CD4-positive, alpha-beta T cell treated with Interleukin-6 at 100 ng/mL for 8 hours (primary cell): Measurements from ENCODE around the gene CXCL8.
"Not testable (repeated sequence)": the region's sequence is repeated elsewhere in the genome, so short reads cannot be mapped to it uniquely, and the experiment has no call there.

Experiments used
- DNase-seq: peaks from one replicate; pipeline ENCODE4 v3.0.0-alpha.2; 2020; ENCODE audit warnings: mixed read lengths, low spot score

Gene CXCL8

DNA sequence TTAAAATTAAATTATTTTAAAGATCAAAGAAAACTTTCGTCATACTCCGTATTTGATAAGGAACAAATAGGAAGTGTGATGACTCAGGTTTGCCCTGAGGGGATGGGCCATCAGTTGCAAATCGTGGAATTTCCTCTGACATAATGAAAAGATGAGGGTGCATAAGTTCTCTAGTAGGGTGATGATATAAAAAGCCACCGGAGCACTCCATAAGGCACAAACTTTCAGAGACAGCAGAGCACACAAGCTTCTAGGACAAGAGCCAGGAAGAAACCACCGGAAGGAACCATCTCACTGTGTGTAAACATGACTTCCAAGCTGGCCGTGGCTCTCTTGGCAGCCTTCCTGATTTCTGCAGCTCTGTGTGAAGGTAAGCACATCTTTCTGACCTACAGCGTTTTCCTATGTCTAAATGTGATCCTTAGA, at the start of gene CXCL8:
Gene CXCL8 (plus strand): TSS at position 217 of the 426 bp plus-strand sequence. CDS start 90 bp downstream, at position 307.
- no peak for DNase-seq

DNA sequence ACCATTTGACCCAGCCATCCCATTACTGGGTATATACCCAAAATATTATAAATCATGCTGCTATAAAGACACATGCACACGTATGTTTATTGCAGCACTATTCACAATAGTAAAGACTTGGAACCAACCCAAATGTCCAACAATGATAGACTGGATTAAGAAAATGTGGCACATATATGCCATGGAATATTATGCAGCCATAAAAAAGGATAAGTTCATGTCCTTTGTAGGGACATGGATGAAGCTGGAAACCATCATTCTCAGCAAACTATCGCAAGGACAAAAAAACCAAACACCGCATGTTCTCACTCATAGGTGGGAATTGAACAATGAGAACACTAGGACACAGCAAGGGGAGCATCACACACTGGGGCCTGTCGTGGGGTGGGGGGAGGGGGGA, 49.2 kb upstream of the CXCL8 start:
- DNase-seq: not testable (repeated sequence)

DNA sequence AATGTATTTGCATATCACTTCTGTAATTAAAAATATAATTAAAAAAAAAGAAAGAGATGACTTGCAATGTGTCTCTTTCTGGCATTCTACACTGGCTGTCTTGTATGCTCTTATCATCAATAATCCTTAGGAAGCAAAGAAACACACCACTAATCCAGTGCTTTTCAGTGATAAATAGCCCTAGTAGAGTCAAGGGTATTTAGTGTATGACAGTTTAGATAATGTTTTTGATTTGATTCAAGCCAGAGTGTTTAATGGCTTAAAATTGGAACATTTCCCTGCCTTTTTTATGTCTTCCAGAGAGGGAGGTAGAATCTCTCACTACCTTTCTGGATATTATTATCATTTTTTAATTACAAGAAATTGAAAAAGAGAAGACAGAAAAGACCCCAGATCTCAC, 48.6 kb upstream of the CXCL8 start:
- no peak for DNase-seq

DNA sequence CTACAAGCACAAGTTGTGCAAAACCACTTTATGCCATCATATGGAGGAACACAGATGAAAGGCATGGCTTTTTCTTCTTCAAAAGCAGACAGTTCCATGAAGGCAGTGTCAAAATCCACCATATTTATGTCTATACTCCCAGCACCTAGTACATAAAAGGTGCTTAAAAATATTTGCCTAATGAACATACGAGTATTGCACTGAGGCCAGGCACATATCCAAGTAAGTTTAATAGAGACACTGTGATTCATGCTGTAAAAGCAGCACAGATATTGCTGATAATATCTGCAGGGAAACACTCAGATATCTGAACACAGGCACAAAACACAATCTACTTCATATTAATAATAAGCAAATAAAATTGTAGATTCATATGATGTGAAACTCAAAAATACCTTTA, 48.1 kb upstream of the CXCL8 start:
- DNase-seq: no peak

DNA sequence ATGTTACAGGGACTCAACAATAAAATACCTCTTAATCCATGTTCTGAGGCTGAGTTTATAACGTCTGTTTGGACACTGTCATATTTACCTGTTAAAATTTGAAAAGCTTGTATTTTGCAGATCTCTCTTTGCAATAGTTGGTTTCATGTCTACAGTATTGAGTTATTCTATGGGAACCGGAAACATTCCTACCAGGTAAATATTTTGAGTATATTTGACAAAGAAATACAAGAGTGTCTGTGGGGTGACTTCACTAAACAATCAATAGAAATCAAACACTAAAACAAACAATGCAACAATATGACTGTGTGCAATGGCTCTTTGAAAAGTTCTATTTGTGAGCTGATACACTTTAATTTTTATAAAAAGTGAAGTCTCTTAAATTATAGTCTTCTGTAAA, 47.7 kb upstream of the CXCL8 start:
- DNase-seq: no peak

DNA sequence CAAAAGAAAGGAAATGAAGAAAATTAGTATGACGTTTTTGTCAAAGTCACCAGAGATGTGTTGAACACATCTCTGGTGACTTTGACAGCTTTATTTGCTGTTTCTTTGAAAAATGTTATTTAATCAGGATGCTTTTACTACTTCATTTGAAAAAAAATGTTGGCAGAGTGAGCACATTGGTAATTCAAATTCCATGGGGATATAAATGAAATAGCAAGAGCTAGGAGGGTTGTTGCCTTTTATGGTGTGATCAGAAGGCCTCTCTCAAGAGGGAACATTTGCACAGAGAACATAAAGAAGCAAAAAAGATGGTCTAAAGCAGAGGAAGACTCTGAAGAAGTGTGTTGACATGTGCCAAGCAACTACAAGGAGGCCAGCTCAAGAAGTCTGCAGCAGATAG, 46.6 kb upstream of the CXCL8 start:
- no peak for DNase-seq

DNA sequence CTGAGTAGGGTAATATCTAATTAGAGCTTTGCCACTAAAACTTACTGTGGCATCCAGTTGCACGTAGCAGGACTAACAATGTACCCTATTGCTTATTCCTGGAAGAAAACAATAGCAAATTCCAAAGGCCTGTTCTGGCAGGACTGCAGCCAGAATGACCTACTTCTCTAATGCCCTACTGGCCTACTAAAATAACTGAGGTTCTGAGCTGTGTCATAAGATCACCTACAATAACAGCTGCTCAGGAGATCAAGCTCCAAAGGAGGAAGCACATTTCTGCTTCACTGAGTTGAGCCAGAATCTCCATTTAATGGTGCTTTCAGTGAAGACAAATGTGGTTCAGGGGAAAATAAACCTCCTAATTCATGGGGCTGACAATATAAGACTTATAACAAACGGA, 42.2 kb upstream of the CXCL8 start:
- DNase-seq: no peak

DNA sequence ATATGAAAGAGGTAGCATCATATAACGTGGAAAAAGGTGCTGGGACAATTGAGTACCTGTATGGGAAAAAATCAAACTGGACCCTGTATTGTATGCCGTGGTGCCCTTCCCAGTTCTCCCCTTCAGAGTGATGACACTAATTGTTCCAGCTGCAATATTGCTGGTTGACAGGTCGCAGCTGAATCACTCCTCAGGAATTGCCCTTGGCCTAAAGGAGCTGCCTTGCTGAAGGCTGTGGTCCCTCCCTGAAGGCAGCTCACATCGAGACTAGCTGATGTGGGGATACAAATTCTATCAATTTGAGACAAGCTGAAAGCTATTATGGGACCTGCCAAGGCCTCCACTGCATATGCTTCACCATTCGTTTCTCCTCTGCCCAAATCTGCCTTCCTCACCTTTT, 39.3 kb upstream of the CXCL8 start:
- DNase-seq: no peak

DNA sequence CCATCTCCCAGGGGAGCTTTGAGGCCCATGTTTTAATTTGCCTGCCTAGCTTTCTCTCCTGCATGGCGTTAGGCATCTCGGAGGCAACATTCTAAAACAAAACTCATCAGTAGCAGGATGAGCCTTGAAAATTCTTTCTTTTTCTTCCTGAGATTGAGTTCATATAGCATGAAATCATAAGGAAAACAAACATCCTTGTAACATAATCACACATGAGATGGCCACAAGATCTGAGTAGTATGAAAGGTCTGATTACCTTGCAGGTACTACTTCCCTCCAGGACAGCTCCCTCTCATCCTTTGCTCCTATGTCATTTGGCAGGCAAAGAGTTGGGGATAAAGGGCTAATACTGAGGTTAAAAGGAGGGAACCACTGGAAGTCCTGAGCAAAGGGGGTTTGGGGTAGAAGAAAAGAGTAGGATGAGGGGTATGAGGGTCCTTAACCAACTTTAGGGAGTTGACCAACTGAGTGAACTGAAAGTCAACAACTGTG, 37.5 kb upstream of the CXCL8 start:
- DNase-seq: no peak

DNA sequence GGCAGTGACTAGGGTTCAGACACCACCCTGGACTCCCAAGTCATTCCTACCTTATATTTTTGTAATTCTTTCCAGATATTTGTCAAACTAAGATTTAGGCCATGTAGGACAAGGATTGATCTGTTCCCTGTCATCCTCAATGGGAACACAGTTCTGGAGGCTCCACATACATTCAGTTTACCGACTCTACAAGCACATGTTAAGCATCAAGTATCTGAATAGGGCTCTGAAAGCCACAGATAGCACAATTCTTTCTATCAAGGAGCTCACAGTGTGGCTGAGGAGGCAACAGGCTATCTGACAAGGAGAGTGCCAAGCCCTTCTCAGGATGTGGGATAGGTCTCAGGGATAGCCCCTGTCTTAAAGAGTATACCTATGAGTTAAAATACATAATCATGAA, 37.0 kb upstream of the CXCL8 start:
- no peak for DNase-seq

DNA sequence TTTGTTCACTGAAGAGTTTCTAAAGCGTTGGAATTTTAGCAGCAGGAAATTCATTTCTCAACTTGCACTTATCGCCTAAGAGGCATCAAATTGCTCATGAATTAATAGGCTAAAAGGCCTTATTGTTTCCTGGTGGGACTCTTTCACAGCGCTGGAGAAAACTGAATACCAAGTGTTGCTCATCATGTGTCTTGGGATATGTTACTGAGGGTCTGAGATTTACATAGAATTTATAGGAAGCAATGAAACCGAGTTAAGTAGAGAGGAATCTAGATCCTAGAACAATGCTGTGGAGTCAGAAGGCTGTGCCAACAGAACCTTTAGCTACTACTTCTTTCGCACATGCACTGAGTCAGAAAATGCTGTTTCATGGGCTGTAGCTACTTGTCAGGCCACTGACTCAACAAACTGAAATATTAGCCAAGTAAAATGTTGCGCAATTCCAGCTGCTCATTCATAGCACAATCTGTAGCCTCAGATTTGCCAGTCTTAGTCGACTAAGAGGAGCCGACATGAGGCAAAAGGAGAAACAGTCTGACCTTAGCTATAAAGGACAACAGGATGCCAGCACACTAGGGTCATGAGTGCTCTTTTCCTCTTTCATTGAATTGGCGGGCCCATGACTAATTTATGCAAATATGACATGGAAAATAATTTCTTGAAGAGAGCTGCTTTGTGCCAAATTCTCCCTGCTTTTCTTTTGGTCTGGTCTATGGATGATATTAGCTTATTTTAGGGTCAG, 35.9 kb upstream of the CXCL8 start:
- no peak for DNase-seq

DNA sequence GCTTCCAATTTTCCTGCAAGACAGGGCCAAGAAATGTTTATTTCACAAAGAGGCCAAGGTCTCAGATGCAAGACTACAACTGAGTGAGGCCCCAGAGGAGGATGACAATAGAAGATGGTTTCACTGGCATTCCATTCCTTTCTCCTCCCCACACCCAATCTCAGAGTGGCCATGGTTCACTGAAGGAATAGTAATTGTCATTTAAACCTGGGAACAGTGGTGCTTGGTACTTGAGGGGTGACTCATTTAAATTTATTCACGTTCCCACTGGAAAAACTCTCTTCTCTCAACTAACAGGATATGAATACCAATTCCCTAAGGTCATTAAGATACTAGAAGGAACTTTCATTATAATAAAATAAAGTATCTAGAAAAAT, 35.3 kb upstream of the CXCL8 start:
- no peak for DNase-seq

DNA sequence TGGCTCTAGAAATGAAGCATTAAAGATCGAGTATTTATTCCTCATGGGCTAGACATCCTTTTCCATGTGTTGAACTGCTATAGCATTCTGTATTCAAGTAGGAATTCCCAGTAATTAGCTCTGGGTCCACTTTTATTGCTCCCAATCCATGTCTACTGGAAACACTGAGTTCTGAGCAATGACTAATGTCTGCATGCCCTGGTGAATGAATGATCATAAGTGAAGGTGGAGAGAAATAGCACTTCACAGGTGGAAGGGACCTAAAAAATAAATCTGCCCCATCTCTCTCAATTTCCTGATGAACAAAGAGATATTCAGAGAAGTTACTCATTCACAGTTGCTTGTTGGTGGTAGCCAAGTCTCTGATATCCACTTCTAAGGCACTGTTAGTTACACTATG, 34.6 kb upstream of the CXCL8 start:
- DNase-seq: no peak

DNA sequence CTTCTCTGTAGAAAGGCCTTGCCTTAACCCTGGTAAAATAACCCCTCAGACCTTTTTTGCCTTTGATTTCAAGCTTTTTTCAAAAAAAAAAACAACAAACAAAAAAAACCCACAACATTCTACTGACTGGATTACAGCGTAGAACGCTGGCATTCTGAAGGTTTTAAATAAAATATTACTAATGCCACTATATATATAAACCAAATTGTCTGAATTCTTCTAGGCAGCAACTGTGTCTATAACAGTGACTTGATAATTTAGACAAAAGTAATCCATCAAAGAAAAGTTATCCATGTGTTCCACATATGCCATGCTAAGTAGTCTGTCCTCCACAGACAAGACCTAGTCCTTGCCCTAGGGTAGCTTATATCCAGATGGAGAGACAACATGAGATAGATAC, 33.6 kb upstream of the CXCL8 start:
- DNase-seq: no peak

DNA sequence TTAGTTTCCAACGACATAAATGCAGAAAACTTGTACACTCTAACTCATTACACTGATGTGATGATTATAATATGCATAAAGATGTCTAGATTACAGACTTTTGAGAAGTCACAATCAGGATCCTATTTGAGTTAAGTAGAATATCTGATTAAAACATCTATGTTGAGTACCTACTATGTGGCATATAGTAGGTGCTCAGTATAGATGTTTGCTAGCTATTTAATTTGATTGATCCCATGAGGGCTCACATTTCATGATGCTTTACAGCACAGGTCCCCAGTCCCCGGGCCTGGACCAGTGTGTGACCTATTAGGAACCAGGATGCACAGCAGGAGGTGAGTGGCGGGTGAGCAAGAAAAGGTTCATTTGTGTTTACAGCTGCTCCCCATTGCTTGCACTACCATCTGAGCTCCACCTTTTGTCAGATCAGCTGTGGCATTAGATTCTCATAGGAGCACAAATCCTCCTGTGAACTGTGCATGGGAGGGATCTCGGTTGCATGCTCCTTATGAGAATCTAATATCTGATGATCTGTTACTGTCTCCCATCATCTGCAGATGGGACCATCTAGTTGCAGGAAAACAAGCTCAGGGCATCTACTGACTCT, 33.0 kb upstream of the CXCL8 start:
- no peak for DNase-seq

DNA sequence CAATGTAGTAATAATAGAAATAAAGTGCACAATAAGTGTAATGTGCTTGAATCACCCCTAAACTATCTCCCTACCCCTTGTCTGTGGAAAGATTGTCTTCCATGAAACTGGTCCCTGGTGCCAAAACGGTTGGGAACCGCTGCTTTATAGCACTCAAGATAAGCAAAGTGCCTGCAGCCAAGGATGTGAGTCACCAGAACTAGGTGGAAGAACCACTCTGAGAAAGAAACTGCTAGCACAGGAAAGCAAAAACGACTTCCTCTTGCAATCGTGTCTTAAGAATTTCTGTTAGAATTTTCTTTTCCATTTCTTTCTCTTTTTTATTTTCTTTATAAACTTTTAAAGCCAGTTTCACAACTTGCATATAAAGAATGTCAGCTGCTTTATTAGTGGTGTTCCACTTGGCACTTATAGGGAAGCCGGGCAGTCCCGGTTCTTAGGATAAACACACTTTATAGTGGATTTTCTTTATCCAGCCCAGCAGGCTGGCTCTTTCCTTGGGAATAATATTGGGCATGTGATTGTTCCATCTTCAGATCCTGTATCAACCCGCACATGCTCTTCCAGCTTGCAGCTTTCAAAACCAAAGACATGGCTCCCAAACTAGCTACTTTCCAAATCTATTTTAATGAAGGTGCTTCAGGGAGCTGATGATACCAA, 32.3 kb upstream of the CXCL8 start:
- DNase-seq: no peak

DNA sequence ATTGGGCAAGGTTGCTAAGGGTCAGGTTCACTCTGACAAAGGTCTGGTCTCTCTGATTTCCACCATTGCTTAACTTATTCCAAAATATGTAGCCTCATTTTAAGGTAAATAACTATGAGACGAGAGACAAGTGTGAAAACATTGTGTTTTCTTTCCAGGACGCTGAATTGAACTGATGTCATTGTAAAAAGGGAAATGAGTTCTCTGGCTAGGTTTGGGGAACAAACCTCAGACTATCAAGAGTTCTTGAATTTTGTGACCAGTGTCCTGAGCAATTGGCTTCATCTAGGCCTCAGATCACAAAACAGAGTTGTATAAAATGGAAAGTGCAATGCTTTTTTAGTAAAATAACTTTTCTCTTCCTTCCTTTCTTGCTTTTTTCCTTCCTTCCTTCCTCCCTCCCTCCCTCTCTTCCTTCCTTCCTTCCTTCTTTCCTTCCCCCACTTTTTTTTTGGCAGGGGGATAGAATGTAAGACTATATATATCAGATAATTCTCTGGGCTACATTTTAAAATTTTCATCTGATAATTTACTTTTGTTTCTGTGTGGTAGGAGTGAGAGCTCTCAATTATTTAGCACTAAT, 30.8 kb upstream of the CXCL8 start:
- no peak for DNase-seq

DNA sequence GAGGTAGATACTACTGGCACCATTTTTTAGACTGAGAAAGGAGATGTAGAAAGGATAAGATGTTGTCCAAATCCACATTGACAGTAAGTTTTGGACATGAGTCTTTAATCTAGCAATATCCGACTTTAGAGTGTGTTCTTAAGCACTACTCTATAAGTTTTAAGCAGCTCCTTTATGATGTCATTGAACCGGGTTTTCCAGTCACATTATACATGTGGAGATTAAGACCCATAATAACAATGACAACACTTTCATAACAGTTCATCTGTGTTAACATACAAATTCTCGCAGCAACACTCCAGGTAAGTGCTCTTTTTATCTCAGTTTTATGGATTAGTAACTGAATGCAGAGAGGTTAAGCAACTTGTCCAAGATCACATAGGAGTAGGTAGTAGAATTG, 30.3 kb upstream of the CXCL8 start:
- DNase-seq: no peak

DNA sequence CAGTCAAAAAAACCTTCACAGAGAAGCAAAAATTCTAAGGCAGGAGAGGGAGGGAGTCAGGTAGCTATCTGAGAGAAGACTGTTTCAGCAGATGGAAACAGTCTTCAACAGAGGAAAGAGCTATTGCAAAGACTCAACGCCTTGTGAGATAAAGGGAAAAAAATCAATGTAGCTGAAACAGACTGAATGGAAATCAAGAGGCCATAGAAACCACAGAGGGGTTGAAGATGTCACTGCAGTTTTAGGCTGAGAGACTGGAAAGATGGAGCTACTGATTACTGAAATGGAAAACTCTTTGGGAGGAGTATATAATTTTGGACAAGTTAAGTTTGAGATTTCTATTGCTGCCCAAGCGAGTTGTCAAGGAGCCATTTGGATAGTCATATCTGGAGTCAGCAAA, 28.4 kb upstream of the CXCL8 start:
- no peak for DNase-seq

DNA sequence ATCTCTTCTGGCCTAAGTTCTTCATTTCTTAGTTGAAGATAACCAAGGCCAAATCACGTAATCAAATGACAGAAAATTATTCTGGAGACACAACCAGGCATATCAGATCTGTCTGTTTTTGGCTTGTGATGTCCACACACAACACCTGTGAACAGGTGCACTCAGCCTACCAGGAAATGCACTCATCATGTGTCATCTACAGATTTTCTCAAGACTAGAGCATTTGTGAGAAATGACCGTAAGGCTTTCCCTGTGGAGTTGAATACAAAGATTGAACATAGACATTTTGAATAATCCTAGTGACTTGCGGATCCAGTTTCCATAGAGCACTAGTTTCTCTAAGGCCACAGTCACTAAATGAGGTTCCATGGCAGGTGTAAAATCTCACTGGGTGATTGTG, 26.7 kb upstream of the CXCL8 start:
- no peak for DNase-seq

DNA sequence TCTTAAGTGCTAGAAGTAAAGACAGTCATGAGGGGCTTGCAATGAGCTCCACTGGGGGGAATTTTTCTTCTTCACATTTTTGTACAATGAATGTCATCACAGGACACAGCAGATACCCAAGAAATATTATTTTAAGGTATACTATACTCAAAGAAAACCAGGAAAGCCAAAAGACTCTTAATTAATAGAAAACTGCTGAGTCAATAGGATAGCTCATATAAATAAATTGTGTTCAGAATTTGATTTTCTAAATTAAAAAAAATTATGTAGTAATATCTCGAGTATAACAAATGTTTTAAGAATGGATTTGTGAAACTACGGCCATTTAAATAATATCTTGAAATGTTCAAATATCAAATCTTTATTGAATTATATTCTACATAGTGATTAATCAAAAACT, 25.7 kb upstream of the CXCL8 start:
- DNase-seq: no peak

DNA sequence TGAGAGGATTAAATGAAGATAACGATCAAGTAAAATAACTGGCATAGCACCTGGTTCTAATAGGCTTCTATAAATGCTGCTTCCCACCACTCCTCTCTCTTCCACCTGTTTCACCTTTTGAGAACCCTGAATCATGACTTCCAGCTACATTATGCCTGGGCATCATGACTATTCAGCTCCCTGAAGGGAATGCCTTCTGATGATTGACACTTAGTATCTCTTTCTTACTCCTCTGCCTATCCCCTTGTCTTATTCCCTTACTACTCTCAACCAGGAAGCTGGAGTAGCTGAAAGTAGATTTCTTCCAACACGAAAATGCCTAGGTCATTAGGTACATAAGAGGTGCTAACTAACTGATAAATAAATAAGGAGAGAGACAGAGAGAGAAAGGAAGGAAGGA, 24.7 kb upstream of the CXCL8 start:
- DNase-seq: no peak
